GM23248 (cell line): ENCODE data around the gene MC1R.

Source experiments
- EZH2 ChIP-seq: fragments of 200-600 bp; sonication (generic); IDR thresholded peaks from 2 replicates; pipeline ENCODE4 v1.6.1; 2018; ENCODE audit warnings: antibody characterized with exemption, mild to moderate bottlenecking; ENCODE audit not compliant: insufficient read depth, poor library complexity, severe bottlenecking
- EZH2phosphoT487 ChIP-seq: fragments of 200-600 bp; sonication (generic); IDR thresholded peaks from 2 replicates; pipeline ENCODE4 v1.6.1; 2018; ENCODE audit warnings: antibody characterized with exemption, moderate library complexity, mild to moderate bottlenecking, low read depth; ENCODE audit not compliant: insufficient read depth

- no peak for TF ChIP-seq EZH2phosphoT487
- no peak for TF ChIP-seq EZH2
Measured at GRCh38 chr16:89946515-89946914, 27.9 kb downstream of the MC1R start.
